Cardiac atrium fibroblast (primary cell): ENCODE results near the gene CTR9. TPM values are rescaled to one million over a fixed set of nuclear protein-coding genes. Genes with fewer than 3 reads are reported as not detected.

Experiments
- total RNA-seq: library from RNA; depleted of rRNA; stranded (reverse); fragments of >200 nt; gene quantifications from 2 replicates; pipeline ENCODE4 v1.2.3, GENCODE V29; 2015

Gene CTR9
- 12.3 and 23.0 TPM in 2 replicates for total RNA-seq

DNA sequence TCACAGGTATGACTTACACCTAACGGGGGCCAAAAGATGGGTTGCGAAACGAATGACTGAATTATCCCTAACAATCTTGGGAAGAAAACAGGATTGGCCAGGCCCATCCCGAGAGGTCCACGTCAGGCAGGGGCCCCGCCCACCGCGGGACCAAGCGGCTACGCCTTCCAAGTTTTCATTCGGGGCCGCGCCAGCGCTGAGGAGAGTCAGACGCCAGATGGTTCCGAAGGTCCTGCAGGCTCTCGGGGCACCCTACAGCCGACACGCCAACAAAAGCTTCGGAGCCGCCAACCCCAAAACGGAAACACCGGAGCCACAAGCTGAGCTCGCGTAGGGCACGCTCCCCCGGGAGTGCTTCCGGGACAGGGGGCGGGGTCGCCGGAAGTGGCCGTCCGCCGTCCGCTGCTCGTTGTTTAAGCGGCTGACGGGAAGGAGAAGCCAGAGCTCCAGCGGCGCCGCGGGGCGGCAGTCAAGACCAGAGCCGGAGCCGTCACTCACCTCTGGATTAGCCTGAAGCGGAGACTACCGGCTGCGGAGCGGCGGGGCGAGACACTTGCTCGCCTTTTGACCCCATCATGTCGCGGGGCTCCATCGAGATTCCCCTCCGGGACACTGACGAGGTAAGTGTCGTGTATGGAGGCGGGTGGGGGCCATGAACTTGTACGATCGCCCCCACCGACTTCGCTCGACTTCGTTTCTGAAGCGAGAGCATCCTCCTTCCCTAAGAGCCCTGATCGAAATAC is at the start of gene CTR9:
TSS of gene CTR9 (plus strand) at position 409 of the 743 bp plus-strand sequence. CDS start at position 576, 167 bp downstream.

DNA sequence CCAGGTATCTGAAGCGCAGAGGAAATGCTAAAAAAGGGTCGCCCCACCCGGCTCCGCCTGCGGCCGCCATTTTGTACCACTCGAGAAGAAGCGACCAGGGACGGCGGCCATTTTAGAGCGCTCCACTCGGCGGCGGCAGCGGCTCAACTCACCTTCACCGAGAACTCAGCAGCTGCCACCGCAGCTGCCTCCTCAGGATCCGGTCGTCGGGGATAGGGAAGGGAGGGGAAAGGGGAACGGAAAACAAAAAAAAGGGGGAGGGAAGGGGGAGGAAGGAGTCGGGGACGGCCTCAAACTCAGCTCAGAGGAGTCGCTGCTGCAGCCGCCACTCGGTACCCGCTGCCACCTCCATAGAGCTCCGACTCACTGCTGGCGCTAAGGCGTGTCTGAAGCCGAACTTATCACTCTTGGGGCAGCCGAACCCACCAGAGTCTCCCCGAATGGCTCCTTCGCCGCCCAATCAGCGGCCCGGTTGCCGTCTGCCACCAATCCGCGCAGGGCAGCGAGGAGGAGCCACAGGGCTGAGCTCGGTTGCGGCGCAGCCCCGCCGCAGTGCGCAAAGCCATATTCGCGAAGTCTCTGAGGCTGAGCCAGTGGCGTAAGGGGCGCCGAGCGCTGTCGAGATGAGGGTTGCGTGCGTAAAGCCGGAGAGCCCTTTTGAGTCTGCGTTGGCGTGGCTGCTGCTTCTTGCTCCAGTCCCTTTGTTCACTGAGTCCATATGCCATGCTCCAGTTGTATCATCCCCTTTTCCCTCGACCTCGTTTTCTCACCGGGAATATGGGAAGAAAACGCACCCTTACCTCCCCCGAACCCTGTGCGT is 57.7 kb downstream of the CTR9 start, which contains the start of gene EIF4G2:
TSS of gene EIF4G2 (minus strand) at position 374 of the 820 bp plus-strand sequence.

Other genes starting within 250 kb of the CTR9 start
- gene RNF141, start 210.1 kb upstream of the CTR9 start, total RNA-seq: 19.1 and 24.8 TPM in 2 replicates
- 0.36 and 1.1 TPM in 2 replicates for gene LYVE1, start 182.6 kb upstream of the CTR9 start, total RNA-seq
- 3.1 and 4.0 TPM in 2 replicates for gene IRAG1, start 57.5 kb upstream of the CTR9 start, total RNA-seq
- 446 and 495 TPM in 2 replicates for gene EIF4G2, start 57.7 kb downstream of the CTR9 start, total RNA-seq
- gene ZBED5, start 106.8 kb downstream of the CTR9 start, total RNA-seq: 11.8 and 19.7 TPM in 2 replicates